Muscle of arm (tissue), 12 donors: ENCODE measurements around the gene XRCC4. TPM values are rescaled to one million over a fixed set of nuclear protein-coding genes. Genes with fewer than 3 reads are reported as not detected.
A peak's percentile ranks its signal among the peaks of the same experiment; 100 is the strongest.

Experiments used
- DNase-seq: peaks from one replicate; pipeline ENCODE4 v3.0.0-alpha.2; 2013
- polyA plus RNA-seq, 12 donors: library from polyadenylated mRNA; unstranded; fragments of 120-200 nt; gene quantifications; one replicate each; pipeline ENCODE4 v1.2.1, GENCODE V29; 2013; ENCODE audit not compliant: insufficient read length in 12 of 12

Gene XRCC4
- polyA plus RNA-seq, 12 donors: 5.0 to 9.3 (median 6.8) TPM; not detected in 2

DNA sequence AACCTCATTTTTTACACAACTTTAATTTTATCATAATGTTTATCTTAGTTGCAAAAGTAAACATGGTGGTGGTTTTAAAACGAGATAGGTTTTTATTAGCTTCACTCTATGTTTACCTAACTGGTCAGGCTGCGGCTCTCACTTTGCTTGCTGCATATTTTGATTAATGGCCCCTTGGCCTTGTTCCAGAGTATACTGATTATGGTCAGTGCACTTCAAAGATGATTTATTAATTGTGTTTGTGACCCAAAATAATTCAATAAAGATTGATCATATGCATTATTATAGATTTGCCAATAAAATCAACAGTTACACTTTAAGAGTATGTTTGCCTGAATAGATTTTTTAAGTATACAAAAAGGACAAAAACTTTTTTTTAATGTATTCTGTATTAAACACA lies 188.0 kb downstream of the XRCC4 start:
- no peak for DNase-seq

DNA sequence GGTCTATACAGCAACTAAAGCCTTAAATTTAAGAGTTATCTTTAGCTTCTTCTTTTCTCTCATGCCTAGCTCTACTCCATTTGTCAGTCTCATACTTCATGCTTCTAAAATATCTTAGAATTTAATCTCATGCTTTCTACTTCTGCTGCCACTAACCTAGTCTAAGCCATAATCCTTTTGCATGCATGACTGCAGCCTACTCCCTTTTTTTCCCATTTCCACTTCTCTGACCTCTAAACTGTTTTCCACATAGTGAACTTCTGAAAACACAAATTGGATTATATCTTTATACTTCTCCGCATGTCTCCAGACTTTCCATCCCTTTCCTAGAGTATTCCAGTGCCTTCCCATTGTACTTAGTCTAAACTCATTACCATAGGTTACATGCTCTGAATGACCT lies 193.0 kb downstream of the XRCC4 start:
- DNase-seq: no peak

DNA sequence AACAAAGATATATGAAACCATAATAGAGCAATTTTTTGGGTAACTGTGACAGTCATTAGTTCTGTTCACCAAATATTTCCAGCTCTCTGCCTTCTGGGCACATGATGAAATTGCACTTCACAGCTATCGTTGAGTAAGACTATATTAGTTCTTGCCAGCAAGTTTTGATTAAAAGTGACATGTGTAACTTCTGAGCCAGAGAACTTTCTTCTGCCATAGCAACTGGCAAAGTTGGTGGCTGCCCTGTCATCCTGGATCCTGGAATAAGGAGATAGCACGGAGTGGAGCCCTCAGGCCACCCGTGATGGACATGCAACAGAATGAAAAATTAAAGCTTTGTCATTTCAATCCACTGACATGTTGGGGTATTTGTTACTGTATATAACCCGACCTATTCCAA lies 199.8 kb downstream of the XRCC4 start:
- DNase-seq: no peak

GRCh38 chr5:83277953-83278352 lies 200.6 kb downstream of the XRCC4 start:
- DNase-seq: no peak

DNA sequence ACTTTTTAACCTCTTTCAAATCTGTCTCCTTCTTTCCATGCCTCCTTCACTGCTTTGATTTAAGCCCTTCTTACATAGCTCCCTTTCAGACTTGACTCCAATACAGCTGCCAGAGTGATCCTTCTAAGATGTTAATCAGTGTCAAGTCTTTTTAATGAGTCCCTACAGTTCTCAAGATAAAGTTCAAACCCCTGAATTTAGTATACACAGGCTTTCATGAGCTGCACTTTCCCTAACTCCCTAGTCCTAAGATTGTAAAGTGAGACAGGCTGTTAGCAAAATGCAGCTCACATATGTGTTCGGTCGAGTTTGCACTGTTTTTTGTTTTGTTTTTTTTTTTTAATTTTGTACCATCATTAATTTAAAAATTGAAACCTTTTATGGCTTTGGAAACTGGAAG lies 203.8 kb downstream of the XRCC4 start:
- no peak for DNase-seq

- DNase-seq: no peak
Observed at GRCh38 chr5:83281658-83282057, 204.3 kb downstream of the XRCC4 start.

GRCh38 chr5:83283761-83284160 lies 206.4 kb downstream of the XRCC4 start:
- no peak for DNase-seq

GRCh38 chr5:83285661-83286398 lies 208.5 kb downstream of the XRCC4 start:
- DNase-seq: no peak

GRCh38 chr5:83294246-83294645 lies 216.9 kb downstream of the XRCC4 start:
- no peak for DNase-seq

DNA sequence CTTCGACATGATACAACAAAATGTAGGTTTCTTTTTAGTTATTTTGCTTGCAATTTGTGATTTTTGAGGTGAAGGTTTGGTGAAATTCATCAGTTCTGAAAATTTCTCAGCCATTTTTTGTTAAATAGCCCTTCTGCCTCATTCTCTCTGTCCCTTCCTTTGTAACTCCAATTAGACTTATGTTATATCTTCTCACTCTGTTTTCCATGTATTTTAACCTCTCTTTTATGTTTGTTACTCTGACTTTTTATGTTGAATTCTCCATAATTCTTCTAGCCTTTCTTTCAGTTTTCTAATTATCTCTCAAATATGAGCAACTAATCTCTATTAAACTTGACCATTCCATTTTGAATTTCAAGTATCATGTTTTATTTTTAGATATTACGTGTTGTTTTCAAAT lies 222.0 kb downstream of the XRCC4 start:
- DNase-seq: no peak

- peak; percentile 38 for DNase-seq
Observed at GRCh38 chr5:83306572-83307241, 229.4 kb downstream of the XRCC4 start.

DNA sequence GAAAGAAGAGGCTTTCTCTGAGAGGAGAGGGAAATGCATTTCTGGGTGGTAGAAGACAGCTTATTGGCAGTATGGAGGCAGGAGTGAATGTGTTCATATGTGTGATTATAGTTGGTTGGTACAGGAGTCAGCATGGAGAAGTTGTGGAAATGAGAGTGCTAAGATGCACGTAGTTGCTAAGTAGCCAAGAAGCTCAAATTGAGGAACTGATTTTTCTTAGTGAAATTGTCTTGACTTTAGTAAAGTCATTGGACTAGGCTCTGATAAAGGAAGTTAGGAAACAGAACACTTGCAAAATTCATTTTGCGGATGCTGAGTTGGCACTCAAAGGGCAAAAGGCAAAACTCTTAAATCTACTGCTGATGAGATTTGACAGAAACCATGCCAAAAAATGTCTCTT lies 235.3 kb downstream of the XRCC4 start:
- DNase-seq: peak; percentile 15

- no peak for DNase-seq
Observed at GRCh38 chr5:83313436-83313835, 236.1 kb downstream of the XRCC4 start.

- no peak for DNase-seq
Observed at GRCh38 chr5:83321483-83322055, 244.2 kb downstream of the XRCC4 start.

DNA sequence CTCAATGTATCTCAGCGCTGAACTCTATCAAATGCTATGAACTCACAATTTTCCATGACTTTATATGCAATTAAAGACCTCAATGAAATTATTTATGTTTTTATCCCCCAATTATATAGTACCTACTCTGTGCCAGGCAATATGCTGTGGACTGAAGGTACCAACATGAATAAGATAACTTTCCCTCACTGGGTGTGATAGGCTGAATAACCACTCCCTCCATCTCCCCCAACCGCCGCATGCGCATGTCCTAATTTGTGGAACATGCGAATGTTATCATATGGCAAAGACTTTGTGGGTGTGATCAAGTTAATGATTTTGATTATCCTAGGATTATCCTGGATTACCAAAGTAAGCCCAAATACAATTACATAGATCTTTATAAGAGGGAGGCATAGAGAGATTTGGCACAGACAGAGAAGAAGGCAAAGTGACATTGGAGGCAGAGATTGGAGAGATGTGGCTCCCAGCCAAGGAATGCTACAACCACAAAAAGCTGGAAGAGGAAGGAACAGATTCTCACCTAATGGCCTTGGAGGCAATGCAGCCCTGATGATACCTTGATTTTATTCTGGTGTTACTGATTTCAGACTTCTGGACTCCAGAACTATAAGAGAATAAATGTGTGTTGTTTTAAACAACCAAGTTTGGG lies 245.1 kb downstream of the XRCC4 start:
- DNase-seq: no peak

DNA sequence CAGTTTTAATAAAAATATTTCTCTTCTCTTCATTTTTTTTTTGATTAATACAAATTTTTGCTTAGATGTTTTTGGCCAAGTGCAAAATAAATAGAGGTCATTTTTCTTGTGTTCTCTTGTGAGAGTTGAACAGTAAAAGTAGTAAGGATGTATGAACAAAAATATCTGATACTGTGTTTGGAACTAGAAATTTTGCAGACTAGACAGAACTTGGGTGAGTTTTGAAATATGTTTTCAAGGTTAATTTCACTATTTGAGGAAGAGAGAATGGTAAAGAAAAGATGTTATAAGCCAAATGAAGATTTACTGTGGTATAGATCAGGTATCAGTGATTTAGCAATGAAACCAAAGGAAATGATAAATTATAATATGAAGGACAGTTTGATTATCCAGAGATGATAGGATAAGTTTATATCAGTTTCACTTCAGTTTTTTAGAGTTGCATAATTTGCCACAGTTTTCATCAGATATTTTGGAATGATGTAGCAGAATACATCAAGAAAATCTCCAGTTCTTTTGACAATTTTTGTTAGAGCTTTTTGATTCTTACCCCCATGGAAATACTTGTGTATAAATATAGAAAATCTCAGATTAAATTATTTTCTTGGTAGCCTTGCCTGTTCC lies 246.3 kb downstream of the XRCC4 start:
- DNase-seq: no peak

DNA sequence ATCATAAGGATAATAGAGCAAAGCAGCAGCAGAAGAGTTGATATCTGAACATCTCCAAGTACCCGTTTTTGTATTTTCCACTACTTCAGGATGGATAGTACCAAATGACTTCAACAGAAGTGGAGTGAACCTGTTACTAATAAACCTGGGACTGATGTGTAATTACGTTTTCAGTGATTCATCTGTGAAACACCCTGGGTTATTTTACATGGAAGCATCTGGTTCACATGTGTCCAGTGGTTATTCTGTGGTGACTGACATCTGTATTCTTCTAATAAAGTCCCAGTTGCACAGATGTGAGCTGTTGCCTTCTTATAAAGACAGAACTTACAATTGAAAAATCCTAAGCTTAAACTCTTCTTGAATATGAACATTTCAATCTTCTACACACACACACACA lies 254.5 kb downstream of the XRCC4 start:
- no peak for DNase-seq

- DNase-seq: no peak
Observed at GRCh38 chr5:83337453-83338035, 260.2 kb downstream of the XRCC4 start.

DNA sequence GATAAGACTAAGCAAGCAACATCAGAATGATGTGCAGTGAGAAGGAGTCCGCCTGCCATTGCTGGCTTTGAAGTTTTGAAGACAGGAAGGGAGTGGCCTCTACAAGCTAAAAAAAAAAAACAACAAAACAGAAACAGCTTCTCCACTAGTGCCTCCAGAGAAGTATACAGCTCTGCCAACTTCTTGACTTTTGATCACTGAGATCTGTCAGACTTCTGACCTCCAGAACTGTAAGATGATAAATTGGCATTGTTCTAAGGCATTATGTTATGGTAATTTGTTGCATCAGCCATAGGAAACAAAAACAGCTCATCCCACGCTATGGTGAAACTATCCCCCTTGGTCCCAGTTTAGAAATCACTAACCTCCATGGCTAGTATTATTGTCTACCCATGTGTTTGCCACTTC lies 263.2 kb downstream of the XRCC4 start:
- DNase-seq: no peak

DNA sequence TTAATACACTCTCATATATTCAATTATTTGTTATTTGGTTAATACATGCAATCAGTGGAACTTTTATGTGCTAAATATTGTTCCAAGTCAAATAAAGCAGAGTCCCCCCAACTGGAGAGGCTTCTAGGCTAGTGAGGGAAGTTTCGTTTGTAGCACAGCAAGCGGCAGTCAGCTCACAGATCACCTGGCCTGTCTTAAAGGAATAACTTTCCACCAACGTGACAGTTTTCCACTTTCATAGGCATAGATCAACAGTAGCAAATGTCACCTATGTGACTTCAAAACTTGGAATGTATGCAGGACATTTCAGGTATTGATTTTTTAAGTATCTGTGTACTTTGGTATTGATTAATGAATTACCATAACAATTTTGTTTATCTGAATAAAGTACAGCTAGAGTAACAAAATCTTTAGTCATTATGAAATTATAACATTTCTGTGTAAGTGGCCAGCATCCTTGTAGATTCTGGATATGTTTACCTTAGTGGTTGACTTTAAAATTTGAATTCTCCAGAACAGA lies 264.5 kb downstream of the XRCC4 start:
- no peak for DNase-seq

DNA sequence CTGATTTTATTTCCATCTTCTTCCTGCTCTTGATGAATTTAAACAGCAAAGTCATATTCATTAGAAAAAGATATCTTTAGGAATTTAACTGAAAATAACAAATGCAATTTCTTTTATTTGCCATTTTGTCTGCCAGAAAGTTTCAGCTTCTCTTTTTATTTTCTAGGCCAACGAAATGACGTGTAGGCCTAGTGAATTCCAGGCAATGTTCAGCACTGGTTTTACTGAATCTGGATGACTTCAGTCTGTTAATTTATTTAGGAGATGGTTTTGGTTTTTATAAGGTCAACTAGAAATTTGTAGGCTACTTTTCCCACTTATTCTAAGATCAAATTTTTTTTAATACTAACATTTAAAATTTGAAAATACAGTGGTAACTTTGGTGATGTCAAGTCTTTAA lies 265.1 kb downstream of the XRCC4 start:
- no peak for DNase-seq

- DNase-seq: no peak
Observed at GRCh38 chr5:83343299-83343698, 266.0 kb downstream of the XRCC4 start.
